Fibroblast of mammary gland (primary cell): Measurements from ENCODE around the gene KREMEN1.

Experiments used
- DNase-seq: peaks from one replicate; pipeline ENCODE4 v3.0.0-alpha.2; 2010; ENCODE audit warnings: low read depth
- H3K4me3 ChIP-seq: 2 replicates; pipeline ENCODE4 v1.5.1; 2011; ENCODE audit warnings: low read depth, mild to moderate bottlenecking, low read length, moderate library complexity; ENCODE audit not compliant: control insufficient read depth
- TF ChIP-seq, protein P1 (sequence below): conservative IDR thresholded peaks from 2 replicates; pipeline ENCODE4 v1.5.1; 2011; ENCODE audit warnings: low read depth, low read length, inconsistent platforms; ENCODE audit not compliant: control insufficient read depth, insufficient read depth

KREMEN1 gene

DNA sequence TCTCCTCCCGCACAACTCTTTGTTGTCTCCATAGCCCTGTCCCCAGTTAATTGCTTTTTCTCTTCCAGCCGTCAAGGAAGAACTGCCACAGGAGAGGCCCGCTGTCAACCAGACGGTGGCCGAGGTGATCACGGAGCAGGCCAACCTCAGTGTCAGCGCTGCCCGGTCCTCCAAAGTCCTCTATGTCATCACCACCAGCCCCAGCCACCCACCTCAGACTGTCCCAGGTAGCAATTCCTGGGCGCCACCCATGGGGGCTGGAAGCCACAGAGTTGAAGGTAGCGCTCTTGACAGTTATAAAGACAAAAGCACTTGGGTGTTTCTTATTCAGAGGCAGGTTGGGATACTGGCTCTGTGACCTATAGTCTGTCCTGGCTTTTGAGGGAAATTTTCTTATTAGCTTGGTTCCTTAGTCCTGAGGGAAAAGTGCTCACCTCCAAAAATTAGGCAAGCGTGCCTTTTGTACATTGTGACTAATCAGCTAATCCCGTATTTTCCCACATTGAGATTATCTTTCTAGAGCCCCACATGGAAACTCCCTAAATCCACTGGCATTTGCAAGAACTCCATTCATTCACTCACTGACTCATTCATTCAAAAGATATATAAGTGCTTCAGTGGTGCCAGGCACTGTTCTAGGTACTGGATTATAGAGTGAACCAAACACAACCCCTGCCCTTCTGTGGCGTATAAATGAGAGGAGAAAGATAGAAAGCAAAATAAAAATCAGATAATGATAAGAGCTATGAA lies 65.9 kb downstream of the KREMEN1 start:
- TF ChIP-seq, protein P1, sequence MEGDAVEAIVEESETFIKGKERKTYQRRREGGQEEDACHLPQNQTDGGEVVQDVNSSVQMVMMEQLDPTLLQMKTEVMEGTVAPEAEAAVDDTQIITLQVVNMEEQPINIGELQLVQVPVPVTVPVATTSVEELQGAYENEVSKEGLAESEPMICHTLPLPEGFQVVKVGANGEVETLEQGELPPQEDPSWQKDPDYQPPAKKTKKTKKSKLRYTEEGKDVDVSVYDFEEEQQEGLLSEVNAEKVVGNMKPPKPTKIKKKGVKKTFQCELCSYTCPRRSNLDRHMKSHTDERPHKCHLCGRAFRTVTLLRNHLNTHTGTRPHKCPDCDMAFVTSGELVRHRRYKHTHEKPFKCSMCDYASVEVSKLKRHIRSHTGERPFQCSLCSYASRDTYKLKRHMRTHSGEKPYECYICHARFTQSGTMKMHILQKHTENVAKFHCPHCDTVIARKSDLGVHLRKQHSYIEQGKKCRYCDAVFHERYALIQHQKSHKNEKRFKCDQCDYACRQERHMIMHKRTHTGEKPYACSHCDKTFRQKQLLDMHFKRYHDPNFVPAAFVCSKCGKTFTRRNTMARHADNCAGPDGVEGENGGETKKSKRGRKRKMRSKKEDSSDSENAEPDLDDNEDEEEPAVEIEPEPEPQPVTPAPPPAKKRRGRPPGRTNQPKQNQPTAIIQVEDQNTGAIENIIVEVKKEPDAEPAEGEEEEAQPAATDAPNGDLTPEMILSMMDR, result no peak
- no peak overlapping the region for H3K4me3 ChIP-seq
- no peak for DNase-seq

DNA sequence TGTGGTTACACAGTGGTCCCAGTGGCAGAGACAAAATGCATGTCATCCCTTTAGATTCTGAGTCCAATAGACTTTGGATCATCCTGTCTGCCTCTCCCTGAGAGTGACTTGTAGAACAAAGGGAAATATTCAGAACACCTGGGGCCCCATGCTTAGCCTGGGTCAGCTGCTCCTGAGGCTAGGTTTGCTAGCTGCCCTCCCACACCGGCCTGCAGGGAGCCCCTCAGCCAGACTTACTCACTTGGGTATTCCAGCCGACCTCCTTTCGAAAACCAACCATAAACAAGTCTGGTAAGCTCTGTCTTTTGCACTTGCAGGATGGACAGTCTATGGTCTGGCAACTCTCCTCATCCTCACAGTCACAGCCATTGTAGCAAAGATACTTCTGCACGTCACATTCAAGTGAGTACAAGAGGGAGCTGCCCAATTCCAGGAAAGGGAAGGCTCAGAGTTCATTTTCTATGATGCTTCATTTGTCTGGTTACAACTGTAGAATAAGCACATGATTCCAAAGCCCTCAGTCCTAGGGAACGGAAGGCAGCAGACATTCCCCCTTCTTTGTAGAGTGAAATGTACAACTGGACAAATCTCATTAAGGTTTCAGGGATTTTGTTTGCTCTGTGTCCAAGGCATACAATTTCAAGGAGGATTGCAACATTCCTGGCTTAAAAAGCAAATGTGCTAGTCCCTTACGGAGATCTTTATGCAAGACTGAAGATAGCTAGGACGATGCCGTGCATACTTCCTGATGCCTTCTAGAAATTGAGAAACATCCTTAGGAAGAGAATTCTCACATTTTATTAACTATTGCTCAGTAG lies 67.3 kb downstream of the KREMEN1 start:
- DNase-seq, result peak; percentile 60
- no peak overlapping the region for H3K4me3 ChIP-seq
- TF ChIP-seq, protein P1, result no peak

DNA sequence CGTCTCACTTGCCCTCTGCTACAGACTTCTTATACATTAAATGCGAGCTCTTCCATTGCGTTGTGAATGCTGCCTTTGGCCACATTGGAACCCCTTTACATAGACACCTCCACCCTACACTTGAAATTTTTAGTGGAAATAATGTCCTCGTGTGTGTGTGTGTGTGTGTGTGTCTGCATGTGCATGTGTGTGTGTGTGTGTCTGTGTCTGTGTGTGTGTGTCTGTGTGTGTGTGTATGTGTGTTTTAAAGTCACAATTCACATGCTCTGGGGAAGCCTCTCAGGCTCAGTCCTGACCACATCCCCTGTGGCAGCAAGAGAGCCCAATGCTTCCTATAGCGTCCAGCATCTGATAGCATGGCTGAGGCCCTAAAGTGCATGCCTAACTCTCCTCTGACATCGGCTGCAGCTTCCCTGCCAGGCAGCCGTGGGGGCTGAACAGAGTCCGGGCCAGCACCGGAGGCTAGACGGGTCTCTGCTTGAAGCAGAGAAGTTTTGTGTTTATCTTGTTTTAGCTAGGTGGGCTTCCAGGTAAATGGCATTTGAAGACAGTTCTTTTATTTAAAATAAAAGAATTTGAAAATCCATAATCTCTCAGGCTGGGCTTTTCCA lies 68.3 kb downstream of the KREMEN1 start:
- TF ChIP-seq, protein P1, result no peak
- no peak overlapping the region for H3K4me3 ChIP-seq
- no peak for DNase-seq

DNA sequence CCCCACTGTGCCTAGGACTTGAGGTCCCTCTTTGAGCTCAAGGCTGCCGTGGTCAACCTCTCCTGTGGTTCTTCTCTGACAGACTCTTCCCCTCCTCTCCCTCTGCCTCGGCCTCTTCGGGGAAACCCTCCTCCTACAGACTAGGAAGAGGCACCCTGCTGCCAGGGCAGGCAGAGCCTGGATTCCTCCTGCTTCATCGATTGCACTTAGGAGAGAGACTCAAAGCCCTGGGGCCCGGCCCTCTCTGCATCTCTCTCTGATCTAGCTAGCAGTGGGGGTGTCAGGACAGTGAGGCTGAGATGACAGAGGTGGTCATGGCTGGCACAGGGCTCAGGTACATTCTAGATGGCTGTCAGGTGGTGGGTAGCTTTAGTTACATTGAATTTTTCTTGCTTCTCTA lies 69.3 kb downstream of the KREMEN1 start:
- no peak overlapping the region for H3K4me3 ChIP-seq
- TF ChIP-seq, protein P1, result no peak

DNA sequence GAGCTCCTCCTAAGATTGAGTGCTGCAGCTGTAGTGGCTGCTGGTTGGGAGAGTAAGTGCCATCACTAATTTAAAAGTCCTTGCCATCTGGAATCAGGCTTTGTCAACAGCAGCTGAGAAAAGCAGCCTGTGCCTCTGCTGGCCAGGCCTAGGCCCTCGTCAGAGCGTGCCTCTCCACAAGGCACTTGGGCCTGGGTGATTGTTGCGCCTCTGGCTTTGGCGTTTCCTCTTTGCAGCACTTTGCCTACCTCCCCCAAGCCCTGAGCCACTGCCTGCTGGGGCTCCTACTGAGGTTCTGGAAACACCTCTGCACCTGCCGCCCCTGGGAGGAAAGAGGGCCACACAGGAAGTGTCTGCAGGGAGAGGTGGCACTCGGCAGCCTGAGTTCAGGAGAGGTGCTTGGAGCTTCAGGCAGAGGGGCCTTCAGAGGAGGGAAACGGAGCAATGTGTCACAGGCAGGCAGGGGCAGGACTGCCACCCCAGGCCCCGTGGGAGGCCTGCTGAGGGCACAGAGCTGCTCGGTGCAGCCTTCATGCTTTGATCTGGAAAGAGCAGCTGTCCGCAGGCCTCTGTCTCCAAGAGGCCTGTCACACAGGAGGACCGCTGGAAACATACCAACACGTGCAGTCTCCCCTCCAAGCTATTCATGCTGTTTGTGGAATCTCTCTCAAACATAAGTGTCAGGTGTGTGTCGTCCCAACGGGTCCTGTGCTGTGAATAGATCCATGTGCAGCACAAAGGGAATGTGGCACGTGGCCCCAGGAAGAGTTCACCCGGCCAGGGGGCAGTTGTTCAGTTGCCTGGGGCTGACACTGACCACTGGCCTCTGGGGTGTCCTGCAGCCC lies 71.3 kb downstream of the KREMEN1 start:
- no peak for DNase-seq
- TF ChIP-seq, protein P1, result no peak
- H3K4me3 ChIP-seq, result no peak overlapping the region

More for the DNA sequence above, 69.3 kb downstream of the KREMEN1 start:
- DNase-seq, result no peak

DNA sequence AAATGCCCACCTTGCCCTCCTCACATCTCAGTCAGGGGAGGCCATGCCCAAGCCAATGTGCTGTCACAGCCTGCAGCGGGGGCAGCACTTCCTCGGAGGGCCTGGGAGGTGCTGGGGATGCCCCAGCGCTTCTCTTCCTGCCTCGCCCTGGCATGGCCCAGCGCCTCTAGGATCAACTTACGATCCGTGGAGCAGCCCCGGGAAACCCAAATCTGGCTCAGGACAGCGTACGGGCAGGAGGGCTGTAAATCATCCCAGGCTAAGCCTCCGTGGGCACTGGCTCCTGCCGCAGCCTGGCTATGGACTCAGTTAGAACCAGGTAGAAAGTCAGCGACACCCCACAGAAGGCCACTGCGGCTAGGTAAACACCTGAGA lies 71.9 kb downstream of the KREMEN1 start:
- TF ChIP-seq, protein P1, result no peak
- no peak overlapping the region for H3K4me3 ChIP-seq
- no peak for DNase-seq
